HepG2 (cell line): ENCODE measurements around the gene TCF25. TPM values are rescaled to one million over a fixed set of nuclear protein-coding genes. Genes with fewer than 3 reads are reported as not detected.
A peak's percentile ranks its signal among the peaks of the same experiment; 100 is the strongest.

Experiments used
- ATM ChIP-seq: fragments of 450-650 bp; IDR thresholded peaks from 2 replicates; pipeline ENCODE4 v1.7.1; 2017; ENCODE audit warnings: mild to moderate bottlenecking, borderline replicate concordance
- CEBPG ChIP-seq: IDR thresholded peaks from 2 replicates; pipeline ENCODE4 v1.6.1; 2016
- DRAP1 ChIP-seq: IDR thresholded peaks from 2 replicates; pipeline ENCODE4 v1.6.1; 2016; ENCODE audit warnings: missing genetic modification reagents, missing compliant biosample characterization
- ERF ChIP-seq: IDR thresholded peaks from 2 replicates; pipeline ENCODE4 v1.6.1; 2018; ENCODE audit warnings: missing biosample characterization, missing genetic modification reagents
- HOXA3 ChIP-seq: sonication (generic); formaldehyde crosslinking; IDR thresholded peaks from 2 replicates; pipeline ENCODE4 v1.5.0; 2020; ENCODE audit warnings: missing genetic modification reagents
- ISL2 ChIP-seq: sonication (generic); formaldehyde crosslinking; IDR thresholded peaks from 2 replicates; pipeline ENCODE4 v1.5.0; 2020; ENCODE audit warnings: missing genetic modification reagents
- KAT2B ChIP-seq: fragments of 150-350 bp; IDR thresholded peaks from 2 replicates; pipeline ENCODE4 v1.6.1; 2014; ENCODE audit warnings: low read depth, low read length, borderline replicate concordance
- KMT2A ChIP-seq: sonication (generic); formaldehyde crosslinking; IDR thresholded peaks from 2 replicates; pipeline ENCODE4 v1.4.0; 2020; ENCODE audit warnings: missing genetic modification reagents
- MED1 ChIP-seq: sonication (generic); formaldehyde crosslinking; IDR thresholded peaks from 2 replicates; pipeline ENCODE4 v1.4.0; 2020; ENCODE audit warnings: missing genetic modification reagents
- MXD4 ChIP-seq: IDR thresholded peaks from 2 replicates; pipeline ENCODE4 v1.6.1; 2016; ENCODE audit warnings: mild to moderate bottlenecking, missing biosample characterization, missing genetic modification reagents
- NFAT5 ChIP-seq: sonication (generic); formaldehyde crosslinking; IDR thresholded peaks from 2 replicates; pipeline ENCODE4 v1.4.0; 2020; ENCODE audit warnings: missing genetic modification reagents
- NFIC ChIP-seq: IDR thresholded peaks from 2 replicates; pipeline ENCODE4 v1.6.1; 2012; ENCODE audit warnings: mild to moderate bottlenecking, low read length, inconsistent platforms
- POLR2AphosphoS2 ChIP-seq: IDR thresholded peaks from 2 replicates; pipeline ENCODE4 v1.6.1; 2011; ENCODE audit warnings: low read depth, low read length, improper control_type of control experiment
- RELA ChIP-seq: sonication (generic); formaldehyde crosslinking; IDR thresholded peaks from 2 replicates; pipeline ENCODE4 v1.4.0; 2020; ENCODE audit warnings: missing genetic modification reagents
- SMAD3 ChIP-seq: sonication (generic); formaldehyde crosslinking; IDR thresholded peaks from 2 replicates; pipeline ENCODE4 v1.4.0; 2020; ENCODE audit warnings: missing genetic modification reagents
- SP2 ChIP-seq: sonication (generic); formaldehyde crosslinking; IDR thresholded peaks from 2 replicates; pipeline ENCODE4 v1.5.1; 2020; ENCODE audit warnings: mild to moderate bottlenecking, missing genetic modification reagents
- TARDBP ChIP-seq: sonication (generic); formaldehyde crosslinking; IDR thresholded peaks from 2 replicates; pipeline ENCODE4 v1.8.0; 2022; ENCODE audit warnings: mild to moderate bottlenecking, missing genetic modification reagents
- ZFYVE20 ChIP-seq: sonication (generic); formaldehyde crosslinking; IDR thresholded peaks from 2 replicates; pipeline ENCODE4 v1.8.0; 2023; ENCODE audit warnings: low read depth, mild to moderate bottlenecking, moderate library complexity, missing genetic modification reagents, borderline replicate concordance
- ZNF431 ChIP-seq: sonication (generic); formaldehyde crosslinking; IDR thresholded peaks from 2 replicates; pipeline ENCODE4 v1.9.0; 2022; ENCODE audit warnings: missing genetic modification reagents, low read depth, mild to moderate bottlenecking, borderline replicate concordance
- ZNF569 ChIP-seq: sonication (generic); formaldehyde crosslinking; IDR thresholded peaks from 2 replicates; pipeline ENCODE4 v1.5.0; 2020; ENCODE audit warnings: mild to moderate bottlenecking, missing genetic modification reagents, moderate library complexity, borderline replicate concordance
- ZNF710 ChIP-seq: sonication (generic); formaldehyde crosslinking; IDR thresholded peaks from 2 replicates; pipeline ENCODE4 v1.5.0; 2020; ENCODE audit warnings: mild to moderate bottlenecking, missing genetic modification reagents, borderline replicate concordance
- ZNF766 ChIP-seq: sonication (generic); formaldehyde crosslinking; IDR thresholded peaks from 2 replicates; pipeline ENCODE4 v1.5.0; 2020; ENCODE audit warnings: missing genetic modification reagents, borderline replicate concordance
- ZNF883 ChIP-seq: sonication (generic); formaldehyde crosslinking; IDR thresholded peaks from 2 replicates; pipeline ENCODE4 v1.5.1; 2020; ENCODE audit warnings: mild to moderate bottlenecking, missing genetic modification reagents; ENCODE audit errors: not compliant biosample characterization
- polyA plus RNA-seq, 8 experiments: library from polyadenylated mRNA; depleted of rRNA in 3 of 8; stranded (reverse) in 7 of 8; unstranded in 1 of 8; fragments of >200 nt; fragmentation: Illumina TruSeq in 4 of 8; extraction: Trizol in 4 of 8; gene quantifications; 2 replicates each; pipeline versions ENCODE4 v1.2.1 to v1.2.3, GENCODE V29; 2011 to 2016; ENCODE audit warnings: low read depth in 4 of 8, missing spikeins in 1 of 8, mixed read lengths in 1 of 8; ENCODE audit not compliant: insufficient read depth in 1 of 8
- total RNA-seq, 5 experiments: library from RNA; depleted of rRNA; stranded (reverse); fragments of >200 nt; fragmentation: Illumina TruSeq; extraction: Trizol; gene quantifications; 2 replicates each; pipeline ENCODE4 v1.2.3, GENCODE V29; 2016; ENCODE audit warnings: low read depth in 1 of 5

Gene TCF25
- total and polyA plus RNA-seq, 2 of the 13 experiments (the other 11 are each of a cell fraction or from before 2014, with no cell fraction given) = 138 to 206 TPM

- no peak for TF ChIP-seq ZNF710 (CRISPR knock-in tag)
- no peak for TF ChIP-seq ZNF883 (CRISPR knock-in tag)
- TF ChIP-seq MED1 (CRISPR knock-in tag) = 0 out of 2 replicates have a peak, but pooled peaks have one; percentile 16
- TF ChIP-seq ZNF431 (CRISPR knock-in tag) = no peak
- TF ChIP-seq HOXA3 (CRISPR knock-in tag) = peak; percentile 25; the same call in 1 of the 2 replicates
- TF ChIP-seq SP2 (CRISPR knock-in tag) = no peak
- no peak for TF ChIP-seq RELA (CRISPR knock-in tag)
- no peak for TF ChIP-seq DRAP1 (CRISPR knock-in tag)
- no peak for TF ChIP-seq SMAD3
- no peak for TF ChIP-seq ZNF766 (CRISPR knock-in tag)
- no peak; the same call in 1 of the 2 replicates for TF ChIP-seq ERF (CRISPR knock-in tag)
- no peak for TF ChIP-seq ATM
- TF ChIP-seq KMT2A (CRISPR knock-in tag) = 0 out of 2 replicates have a peak, but pooled peaks have one; percentile 24
- TF ChIP-seq POLR2AphosphoS2 = no peak
- TF ChIP-seq CEBPG (CRISPR knock-in tag) = no peak
- TF ChIP-seq NFIC = no peak
- no peak for TF ChIP-seq NFAT5 (CRISPR knock-in tag)
- TF ChIP-seq ISL2 = no peak
- TF ChIP-seq ZFYVE20 (CRISPR knock-in tag) = no peak
- TF ChIP-seq MXD4 (CRISPR knock-in tag) = no peak
- no peak for TF ChIP-seq ZNF569 (CRISPR knock-in tag)
- TF ChIP-seq KAT2B = no peak
- TF ChIP-seq TARDBP = no peak
These were observed 75.8 kb downstream of the TCF25 start (continued) for GRCh38 chr16:89949121-89949742.
